Lower leg skin (tissue), 4 donors: ENCODE data around the gene PTPN18. TPM values are rescaled to one million over a fixed set of nuclear protein-coding genes. Genes with fewer than 3 reads are reported as not detected.

Experiments used
- DNase-seq, 2 donors: peaks; one replicate each; pipeline ENCODE4 v3.0.0-alpha.2; 2019; ENCODE audit warnings: low spot score in 2 of 2
- H3K4me3 ChIP-seq: fragments of 200-600 bp; sonication (generic); 2 replicates; pipeline ENCODE4 v1.5.1; 2017; ENCODE audit warnings: mild to moderate bottlenecking, low read depth; ENCODE audit not compliant: poor library complexity, severe bottlenecking
- POLR2A ChIP-seq, 2 donors: fragments of 450-650 bp; IDR thresholded peaks; one replicate each; pipeline ENCODE4 v1.6.1; 2016 to 2017; ENCODE audit warnings: antibody characterized with exemption in 2 of 2, mild to moderate bottlenecking in 1 of 2, moderate library complexity in 1 of 2
- WGBS, 2 donors: methylation state at CpG; one replicate each; pipeline ENCODE4 v1.1.5; 2018; 5-methylcytosine and 5-hydroxymethylcytosine counted together
- intact Hi-C: fragments of 100-400 bp; cut with DNase I; formaldehyde crosslinking; loops from one replicate; pipeline ENCODE4 v1.15.0; 2023; ENCODE audit warnings: low total_unique reads
- total RNA-seq, 4 donors: library from RNA; depleted of rRNA; stranded (reverse); fragments of >200 nt; gene quantifications; one replicate each; pipeline ENCODE4 v1.1.0, GENCODE V29; 2016
- TF ChIP-seq, protein P1 (sequence below), 3 donors: fragments of 450-650 bp; IDR thresholded peaks; one replicate each; pipeline ENCODE4 v1.5.1; 2016; ENCODE audit warnings: antibody characterized with exemption in 3 of 3, mild to moderate bottlenecking in 3 of 3, moderate library complexity in 2 of 3

PTPN18 gene
- total RNA-seq, 4 donors from 2014 or later: 18.7 to 31.1 (median 25.4) TPM

GRCh38 chr2:130387071-130387400, 31.2 kb downstream of the PTPN18 start:
- no peak for TF ChIP-seq POLR2A (IDR thresholded peaks at IDR 0.05)
- TF ChIP-seq, protein P1, sequence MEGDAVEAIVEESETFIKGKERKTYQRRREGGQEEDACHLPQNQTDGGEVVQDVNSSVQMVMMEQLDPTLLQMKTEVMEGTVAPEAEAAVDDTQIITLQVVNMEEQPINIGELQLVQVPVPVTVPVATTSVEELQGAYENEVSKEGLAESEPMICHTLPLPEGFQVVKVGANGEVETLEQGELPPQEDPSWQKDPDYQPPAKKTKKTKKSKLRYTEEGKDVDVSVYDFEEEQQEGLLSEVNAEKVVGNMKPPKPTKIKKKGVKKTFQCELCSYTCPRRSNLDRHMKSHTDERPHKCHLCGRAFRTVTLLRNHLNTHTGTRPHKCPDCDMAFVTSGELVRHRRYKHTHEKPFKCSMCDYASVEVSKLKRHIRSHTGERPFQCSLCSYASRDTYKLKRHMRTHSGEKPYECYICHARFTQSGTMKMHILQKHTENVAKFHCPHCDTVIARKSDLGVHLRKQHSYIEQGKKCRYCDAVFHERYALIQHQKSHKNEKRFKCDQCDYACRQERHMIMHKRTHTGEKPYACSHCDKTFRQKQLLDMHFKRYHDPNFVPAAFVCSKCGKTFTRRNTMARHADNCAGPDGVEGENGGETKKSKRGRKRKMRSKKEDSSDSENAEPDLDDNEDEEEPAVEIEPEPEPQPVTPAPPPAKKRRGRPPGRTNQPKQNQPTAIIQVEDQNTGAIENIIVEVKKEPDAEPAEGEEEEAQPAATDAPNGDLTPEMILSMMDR (IDR thresholded peaks at IDR 0.05): no peak
- intact Hi-C loops: no loop called here
- 33 to 36% methylated on average over 4 of the region's 4 CpGs for WGBS, 2 donors
- no peak overlapping the region for H3K4me3 ChIP-seq
- no peak for DNase-seq

- TF ChIP-seq, protein P1 (IDR thresholded peaks at IDR 0.05): no peak
- no peak for TF ChIP-seq POLR2A (IDR thresholded peaks at IDR 0.05)
- 44 to 48% methylated on average over 4 of the region's 4 CpGs for WGBS, 2 donors
- intact Hi-C loops: no loop called here
- DNase-seq: no peak
- H3K4me3 ChIP-seq: no peak overlapping the region
These were observed 31.9 kb downstream of the PTPN18 start for GRCh38 chr2:130387804-130388203.

GRCh38 chr2:130388221-130388907, 32.5 kb downstream of the PTPN18 start:
- intact Hi-C loops: no loop called here
- 76 to 85% methylated on average over 8 of the region's 8 CpGs for WGBS, 2 donors

DNA sequence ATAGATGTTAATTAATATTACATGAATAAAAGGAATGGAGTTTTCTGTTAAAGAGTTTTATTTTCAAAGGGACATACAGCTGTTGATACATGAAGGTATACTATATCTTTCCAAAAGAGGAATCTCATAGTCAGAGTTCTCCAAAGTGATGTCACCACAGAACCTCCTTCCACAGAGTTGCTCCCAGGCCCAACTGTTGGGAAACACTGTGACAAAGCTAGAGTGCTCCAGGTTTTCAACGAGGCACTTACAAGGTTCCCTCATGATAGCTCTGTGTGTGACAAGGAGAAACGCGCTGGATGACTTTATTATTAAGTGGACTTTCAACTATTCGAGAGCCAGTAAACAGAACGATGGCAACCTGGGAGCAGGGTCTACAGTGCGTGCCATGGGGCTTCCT, 33.5 kb downstream of the PTPN18 start:
- TF ChIP-seq, protein P1 (IDR thresholded peaks at IDR 0.05): no peak
- TF ChIP-seq POLR2A (IDR thresholded peaks at IDR 0.05): no peak
- intact Hi-C loops: no loop called here
- H3K4me3 ChIP-seq: no peak overlapping the region
- 92% methylated on average over 6 of the region's 6 CpGs for WGBS, 2 donors
- DNase-seq: no peak

More at GRCh38 chr2:130388221-130388907, 32.5 kb downstream of the PTPN18 start:
- H3K4me3 ChIP-seq: no peak overlapping the region
- no peak for DNase-seq
- TF ChIP-seq, protein P1 (IDR thresholded peaks at IDR 0.05): no peak
- no peak for TF ChIP-seq POLR2A (IDR thresholded peaks at IDR 0.05)

DNA sequence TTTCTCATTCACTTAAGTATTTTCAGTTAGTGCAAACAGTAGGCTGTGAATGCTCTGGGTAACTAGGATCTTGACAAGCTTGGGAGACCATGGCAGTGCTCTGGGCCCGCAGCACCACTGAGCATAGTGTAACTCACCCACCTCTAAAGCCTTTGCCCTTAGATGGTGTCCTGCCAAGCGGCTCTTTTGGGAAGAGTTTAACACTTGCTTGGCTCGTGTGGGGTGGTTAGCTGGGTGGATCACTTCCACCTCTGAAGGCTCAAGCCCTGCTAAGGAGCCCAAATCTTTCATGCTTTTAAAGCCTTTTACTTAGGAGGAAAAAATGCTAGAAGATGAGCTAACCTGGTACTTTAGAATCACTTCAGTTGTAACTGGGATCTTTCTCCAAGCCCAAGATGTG, 33.9 kb downstream of the PTPN18 start:
- DNase-seq: no peak
- no peak overlapping the region for H3K4me3 ChIP-seq
- 88 to 89% methylated on average over 3 of the region's 3 CpGs for WGBS, 2 donors
- intact Hi-C loops: no loop called here
- TF ChIP-seq, protein P1 (IDR thresholded peaks at IDR 0.05): no peak
- TF ChIP-seq POLR2A (IDR thresholded peaks at IDR 0.05): no peak
